ENCODE measurements around the gene ULK1.

The ULK1 gene

DNA sequence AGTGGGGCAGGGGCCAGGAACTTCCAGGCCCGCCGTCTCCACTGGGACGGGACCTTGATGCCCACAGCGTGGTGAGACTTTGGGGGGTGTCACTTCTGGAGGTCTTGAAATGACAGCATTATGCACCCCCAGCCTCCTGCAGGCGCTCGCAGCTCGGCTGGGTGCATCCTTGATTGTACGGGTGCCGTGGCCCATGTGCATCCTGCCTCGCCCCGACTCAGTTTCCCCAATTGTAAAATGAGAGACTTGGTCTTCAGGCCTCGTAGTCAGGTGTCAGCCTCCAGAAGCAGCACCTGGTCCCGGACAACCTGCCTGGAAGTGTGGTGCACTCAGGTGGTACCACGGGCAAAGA, 25.7 kb downstream of the ULK1 start:
- no peak for DNase-seq (ENCODE audit: low read depth)

DNA sequence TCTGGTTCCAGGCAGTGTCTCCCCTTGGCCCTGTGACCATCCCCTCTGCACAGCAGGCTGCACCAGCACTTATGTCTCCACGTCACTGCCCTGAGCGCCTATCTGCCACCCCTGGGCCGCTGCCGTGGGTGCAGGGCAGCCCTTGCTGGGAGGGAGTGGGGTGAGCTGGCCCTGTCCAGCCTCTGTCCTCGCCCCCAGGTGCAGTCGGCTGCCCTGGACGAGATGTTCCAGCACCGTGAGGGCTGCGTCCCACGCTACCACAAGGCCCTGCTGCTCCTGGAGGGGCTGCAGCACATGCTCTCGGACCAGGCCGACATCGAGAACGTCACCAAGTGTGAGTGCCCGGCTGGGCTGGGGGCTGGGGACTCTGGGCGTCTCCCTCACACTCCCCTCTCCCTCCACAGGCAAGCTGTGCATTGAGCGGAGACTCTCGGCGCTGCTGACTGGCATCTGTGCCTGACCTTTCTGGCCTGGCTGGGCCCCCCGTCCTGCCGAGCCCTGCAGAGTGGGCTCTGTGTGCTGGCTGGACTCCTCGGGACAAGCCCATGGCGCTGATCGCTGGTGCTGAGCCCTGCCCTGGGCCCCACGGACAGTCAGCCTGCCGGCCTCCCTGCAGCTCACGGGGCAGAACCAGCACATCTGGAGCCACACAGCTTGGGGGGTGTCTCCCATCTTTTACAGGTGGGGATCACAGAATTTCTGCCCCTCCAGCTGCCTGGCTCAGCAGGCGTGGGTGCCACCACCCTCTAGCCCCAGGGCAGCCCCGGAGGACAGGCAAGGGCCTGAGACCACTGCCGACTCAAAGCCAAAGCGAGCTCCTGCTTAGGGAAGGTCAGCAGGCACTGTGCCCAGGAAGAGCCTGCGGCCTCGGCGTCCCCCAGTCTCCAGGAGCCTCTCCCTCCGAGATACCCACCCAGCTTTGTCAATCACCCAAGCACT, 26.7 kb downstream of the ULK1 start:
- no peak for DNase-seq (ENCODE audit: low read depth)

DNA sequence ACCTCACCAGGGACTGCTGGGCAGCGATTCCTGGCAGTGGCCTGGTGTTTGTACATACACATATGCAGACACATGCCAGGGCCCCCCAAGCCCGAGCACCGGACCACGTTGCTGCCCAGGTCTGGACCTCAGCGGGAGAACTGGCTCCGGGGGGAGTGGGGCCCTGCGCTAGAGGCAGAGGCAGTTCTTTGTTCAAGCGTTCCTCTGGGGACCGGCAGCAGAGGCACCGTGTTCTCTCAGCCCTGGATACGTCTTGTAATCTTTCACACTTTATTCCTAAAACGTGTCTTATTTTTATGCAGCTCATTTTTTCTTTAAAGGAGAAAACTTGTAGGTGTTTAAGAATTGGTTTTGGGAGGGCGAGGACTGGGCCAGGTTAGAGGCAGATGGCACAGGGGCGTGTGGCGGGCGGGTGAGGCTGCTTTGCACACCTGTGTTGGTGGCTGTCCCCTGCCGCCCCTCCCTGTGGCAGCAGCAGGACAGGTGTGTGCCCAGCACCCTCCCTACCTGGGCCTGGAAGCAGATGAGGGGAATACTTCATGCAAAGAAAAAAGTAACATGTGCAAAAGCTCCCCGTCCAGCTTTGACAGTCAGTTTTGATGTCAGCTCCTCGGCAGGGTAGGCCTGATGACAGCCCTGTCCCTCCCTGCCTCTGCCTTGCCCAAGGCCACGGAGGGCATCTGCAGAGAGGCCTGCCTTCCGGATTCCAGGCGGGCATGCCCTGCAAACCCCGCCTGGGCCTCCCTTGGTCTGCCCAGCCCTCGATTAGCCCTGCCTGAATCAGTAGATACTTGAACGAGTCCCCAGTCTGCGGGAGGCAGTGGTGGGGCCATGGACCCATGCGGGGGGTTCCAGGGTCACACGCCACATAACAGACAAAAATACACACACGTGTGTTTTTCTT, 27.7 kb downstream of the ULK1 start:
- no peak for DNase-seq (ENCODE audit: low read depth)

DNA sequence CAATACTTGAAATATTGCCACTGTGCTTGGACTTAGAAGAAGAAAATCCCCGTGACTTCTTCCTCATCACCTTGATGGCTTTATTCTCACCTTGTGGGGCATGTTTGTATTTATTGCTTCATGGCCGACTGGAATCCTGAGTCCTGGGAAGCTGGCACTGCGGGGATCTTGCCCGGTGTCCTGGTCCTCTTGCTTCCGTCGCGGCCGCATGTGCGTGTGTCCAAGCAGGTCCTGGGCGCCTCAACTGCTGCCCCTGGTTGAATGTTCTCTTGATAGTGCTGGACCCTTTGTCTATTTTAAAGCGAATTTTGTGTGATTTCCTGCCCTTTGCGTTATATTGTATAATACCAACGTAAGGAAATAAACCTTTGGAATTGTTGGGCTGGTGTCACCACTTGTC, 28.4 kb downstream of the ULK1 start:
- DNase-seq (ENCODE audit: low read depth), result no peak

DNA sequence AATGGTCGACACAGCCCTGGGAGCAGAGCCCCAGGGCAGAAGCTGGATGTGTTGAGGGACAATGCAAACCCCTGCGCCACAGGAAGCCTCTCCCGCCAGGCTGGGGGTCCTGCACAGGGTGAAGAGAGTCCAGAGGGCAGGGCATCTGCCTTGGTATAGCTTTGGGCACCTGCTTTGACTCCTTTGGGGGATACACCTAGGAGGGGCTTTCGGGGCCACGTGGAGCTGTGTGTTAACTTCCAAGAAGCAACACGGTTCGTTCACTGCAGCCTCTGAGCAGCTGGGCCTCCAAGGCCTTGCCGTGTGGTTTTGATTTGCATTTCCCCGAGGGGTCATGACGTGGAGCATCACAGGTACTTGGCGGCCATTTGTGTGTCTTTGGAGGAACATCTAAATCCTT, 28.8 kb downstream of the ULK1 start:
- no peak for DNase-seq (ENCODE audit: low read depth)

DNA sequence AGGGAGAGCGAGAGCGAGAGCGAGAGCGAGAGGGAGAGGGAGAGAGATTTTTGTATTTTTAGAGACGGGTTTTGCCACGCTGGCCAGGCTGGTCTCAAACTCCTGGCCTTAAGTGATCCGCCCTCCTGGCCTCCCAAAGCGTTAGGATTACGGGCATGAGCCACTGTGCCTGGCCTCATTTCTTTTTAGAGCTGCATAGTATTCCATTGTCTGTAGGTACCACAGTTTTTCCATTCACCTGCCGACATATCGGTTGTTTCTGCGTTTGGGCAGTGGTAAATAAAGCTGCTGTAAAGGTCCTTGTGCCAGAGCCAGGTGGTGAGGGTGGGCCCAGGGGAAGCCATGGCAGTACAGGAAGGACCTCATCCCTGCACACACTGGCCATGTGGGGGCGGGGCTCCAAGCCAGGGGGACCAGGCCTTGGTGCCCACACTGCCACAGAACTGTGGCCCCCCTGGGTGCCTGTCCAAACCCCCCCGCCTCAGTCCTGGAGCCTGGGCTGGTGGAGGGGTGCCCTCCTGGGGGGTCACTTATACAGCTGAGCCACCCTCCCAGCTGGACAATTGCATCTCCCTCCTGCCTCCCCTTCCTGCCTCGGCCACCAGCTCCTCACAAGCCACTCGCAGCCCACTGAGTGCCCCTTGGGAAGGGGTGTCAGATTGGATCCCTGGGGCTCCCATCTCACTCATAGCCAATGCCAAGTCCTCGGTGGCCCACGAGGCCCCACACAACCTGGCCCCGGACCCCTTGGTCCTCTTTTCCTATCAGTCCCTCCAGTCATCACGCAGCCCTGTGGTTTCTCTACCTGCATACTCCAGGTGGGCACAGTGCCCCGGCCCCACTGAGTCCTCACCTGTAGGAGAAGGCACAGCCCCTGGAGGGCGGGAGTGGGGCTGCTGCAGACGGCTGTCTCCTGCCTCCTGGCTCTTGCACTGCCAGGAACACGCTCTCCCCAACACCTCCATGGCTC, 33.0 kb downstream of the ULK1 start:
- DNase-seq (ENCODE audit: low read depth), result no peak

DNA sequence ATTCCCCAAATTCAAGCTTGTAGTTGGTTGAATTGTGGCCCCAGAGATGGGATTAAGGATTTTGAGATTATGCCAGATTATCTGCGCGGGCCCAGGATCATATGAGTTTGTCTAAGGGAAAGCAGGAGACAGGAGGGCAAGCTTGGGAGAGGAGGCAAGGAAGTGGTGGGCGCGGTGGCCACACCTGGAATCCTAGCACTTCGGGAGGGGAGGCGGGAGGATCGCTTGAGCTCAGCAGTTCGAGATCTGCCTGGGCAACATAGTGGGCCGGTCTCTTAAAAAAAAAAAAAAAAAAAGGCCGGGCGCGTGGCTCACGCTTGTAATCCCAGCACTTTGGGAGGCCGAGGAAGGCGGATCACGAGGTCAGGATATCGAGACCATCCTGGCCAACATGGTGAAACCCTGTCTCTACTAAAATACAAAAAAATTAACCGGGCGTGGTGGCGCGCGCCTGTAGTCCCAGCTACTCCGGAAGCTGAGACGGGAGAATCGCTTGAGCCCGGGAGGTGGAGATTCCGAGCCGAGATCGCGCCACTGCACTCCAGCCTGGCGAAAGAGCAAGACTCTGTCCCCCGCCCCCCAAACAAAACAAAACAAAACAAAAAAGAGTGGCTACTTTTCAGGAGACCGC, 33.8 kb downstream of the ULK1 start:
- DNase-seq (ENCODE audit: low read depth), result peak; percentile 58

DNA sequence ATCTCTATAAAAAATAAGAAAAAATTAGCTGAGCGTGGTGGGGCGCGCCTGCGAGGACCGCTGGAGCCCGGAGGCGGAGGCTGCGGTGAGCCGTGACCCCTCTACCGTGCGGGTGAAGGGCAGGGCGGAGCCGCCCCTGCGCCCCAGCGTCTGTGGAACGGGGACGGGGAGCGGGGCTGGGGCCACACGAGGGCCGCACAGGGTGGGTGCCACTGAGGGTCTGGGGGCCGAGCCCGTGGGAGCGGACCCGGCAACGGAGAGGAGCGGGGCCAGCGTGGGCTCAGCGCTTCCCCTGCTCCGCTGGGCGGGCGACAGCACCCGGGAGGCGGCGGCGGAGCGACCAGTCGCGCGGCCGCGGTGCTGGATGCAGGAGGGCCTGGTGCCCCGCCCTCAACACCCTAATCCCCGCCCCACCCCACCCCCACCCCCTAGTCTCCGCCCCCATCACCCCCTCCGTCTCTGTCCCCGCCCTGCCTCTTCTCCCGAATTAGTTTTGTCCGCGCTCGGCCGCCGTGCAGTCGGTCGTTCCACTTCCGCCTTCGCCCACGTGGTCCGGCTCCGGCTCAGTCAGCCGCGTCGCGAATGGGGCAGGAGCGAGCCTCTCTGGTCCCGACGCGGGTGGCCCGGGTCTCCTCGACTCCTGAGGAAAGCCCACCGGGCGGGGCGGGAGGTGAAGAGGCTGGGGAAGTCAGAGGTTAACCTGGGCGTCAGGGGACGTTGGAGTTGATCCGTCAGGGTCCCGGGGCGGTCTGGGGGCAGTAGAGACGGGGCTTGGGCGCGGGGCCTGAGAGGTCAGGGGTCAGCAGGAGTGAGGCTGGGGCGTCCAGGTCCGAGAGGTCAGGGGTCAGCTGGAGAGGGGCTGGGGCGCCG, 34.5 kb downstream of the ULK1 start, which contains the start of gene PUS1:
TSS of gene PUS1 (plus strand) at position 566 of the 870 bp plus-strand sequence. CDS start 447 bp downstream, outside the sequence.
- DNase-seq (ENCODE audit: low read depth), result peak; percentile 96

DNA sequence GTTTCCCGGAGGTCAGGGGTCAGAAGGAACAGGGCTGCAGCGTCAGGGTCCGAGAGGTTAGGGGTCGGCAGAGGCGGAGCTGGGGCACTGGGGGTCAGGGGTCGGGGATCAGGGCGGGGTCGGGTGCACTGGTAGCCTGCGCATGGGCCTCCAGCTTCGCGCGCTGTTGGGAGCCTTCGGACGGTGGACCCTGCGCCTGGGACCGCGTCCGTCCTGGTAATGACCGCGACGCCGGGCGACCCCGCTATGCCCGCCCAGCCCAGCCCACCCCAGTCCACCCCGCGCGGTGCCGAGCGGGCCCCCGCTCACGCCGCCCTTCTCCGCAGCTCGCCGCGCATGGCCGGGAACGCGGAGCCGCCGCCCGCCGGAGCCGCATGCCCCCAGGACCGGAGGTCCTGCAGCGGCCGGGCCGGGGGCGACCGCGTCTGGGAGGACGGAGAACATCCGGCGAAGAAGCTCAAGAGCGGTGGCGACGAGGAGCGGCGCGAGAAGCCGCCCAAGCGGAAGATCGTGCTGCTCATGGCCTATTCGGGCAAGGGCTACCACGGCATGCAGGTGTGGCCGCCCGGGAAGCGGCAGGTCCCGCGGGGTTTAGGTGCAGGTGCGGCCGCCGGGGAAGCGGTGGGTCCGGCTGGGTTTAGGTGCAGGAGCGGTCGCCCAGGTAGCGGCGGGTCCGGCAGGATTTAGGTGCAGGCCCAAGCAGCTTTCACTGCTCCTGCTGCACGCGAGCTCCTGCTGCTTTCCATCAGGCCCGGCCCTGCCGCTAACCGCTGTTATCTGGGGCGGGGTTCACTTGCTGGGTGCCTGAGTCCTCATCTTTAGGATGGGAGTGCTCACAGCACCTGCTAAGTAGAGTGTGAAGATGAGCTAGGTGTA, 35.4 kb downstream of the ULK1 start:
- DNase-seq (ENCODE audit: low read depth), result peak; percentile 54

DNA sequence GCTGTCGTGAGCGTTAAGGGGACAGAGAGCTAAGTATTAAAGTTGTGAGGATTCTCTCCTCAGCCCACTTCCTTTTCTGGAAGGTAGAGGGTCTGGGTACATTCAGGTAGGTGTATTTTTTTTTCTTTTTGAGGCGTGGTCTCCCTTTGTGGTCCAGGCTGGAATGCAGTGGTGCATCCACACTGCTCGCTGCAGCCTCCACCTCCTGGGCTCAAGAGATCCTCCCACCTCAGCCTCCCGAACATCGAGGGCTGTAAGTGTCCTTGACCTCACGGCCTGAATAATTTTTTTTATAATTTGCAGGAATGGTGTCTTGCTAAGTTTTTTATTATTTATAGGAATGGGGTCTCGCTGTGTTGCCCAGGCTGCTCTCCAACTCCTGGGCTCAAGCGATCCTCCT, 36.1 kb downstream of the ULK1 start:
- no peak for DNase-seq (ENCODE audit: low read depth)

DNA sequence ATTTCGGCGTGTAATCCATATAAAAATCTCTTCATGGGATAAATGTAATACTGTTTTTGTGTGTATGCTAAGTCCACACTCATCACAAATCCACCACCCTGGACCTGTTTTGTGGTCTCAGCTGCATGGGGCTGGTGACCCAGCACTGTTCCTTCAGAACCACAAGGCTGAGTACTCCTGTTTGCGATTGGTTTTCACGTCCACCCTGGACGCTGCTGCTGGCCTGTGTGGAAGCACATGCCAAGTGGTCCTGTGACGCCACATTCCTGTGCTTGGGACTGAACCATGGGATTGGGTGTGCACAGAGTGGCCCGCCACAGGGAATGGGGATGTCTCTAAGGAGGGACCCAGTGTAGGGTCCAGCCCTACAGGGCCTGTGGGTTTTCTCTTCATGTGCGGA, 39.0 kb downstream of the ULK1 start:
- no peak for DNase-seq (ENCODE audit: low read depth)

DNA sequence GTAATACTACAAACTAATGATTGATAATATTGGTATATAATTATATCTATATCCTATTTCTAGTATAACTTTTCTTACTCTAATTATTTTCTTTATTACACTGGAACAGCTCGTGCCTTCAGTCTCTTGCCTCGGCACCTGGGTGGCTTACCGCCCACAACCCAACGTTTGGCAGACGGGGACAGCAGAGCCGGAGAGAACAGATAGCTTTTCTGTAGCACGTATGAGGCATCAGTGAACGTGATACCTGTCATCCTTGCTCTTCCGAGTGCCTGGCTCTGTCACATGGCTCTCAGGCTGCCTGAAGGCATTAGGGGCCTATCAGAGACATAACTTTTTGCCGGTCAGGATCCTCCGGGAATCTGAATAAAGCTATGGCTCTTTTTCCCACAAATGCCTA, 40.1 kb downstream of the ULK1 start:
- DNase-seq (ENCODE audit: low read depth), result no peak

DNA sequence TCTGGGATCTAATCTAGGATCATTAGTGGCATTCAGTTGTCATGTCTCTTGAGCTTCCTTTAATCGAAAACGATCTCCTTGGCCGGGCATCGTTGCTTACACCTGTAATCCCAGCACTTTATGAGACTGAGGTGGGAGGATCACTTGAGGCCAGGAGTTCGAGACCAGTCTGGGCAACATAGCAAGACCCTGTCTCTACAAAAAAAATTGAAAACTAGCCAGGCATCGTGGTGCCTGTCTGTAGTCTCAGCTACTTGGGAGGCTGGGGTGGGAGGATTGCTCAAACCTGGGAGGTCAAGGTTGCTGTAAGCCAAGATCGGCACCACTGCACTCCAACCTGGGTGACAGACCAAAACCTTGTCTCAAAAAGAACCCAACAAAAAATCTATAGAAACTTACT, 43.7 kb downstream of the ULK1 start:
- DNase-seq (ENCODE audit: low read depth), result no peak

DNA sequence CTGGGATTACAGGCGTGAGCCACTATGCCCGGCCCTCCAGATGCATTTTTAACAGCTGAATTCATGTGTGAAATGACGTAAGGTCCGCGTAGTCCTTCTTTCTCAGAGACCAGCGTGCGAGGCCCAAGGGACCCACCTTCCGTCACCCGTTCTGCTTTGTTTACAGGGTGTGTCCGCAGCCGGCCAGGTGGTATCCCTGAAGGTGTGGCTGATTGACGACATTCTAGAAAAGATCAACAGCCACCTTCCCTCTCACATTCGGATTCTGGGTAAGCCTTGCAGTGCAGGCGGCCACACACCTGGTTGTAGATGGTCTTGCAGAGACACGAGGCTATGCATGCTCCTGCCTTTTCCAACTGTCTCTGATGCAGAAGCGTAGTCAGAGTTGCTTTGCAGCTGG, 44.6 kb downstream of the ULK1 start:
- DNase-seq (ENCODE audit: low read depth), result no peak

DNA sequence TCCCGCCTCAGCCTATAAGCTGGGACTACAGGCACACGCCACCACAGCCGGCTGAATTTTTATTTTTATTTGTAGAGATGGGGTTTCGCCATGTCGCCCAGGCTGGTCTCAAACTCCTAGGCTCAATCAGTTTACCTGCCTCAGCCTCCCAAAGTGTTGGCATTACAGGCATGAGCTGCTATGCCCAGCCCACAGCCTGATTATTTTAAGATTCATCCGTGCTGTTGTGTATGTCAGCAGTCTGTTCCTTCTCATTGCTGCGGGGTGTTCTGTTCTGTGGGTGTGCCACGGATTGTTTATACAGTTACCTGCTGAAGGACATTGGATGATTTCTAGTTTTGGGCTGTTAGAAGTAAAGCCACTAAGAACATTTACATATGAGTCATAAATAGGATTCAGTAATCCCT, 45.7 kb downstream of the ULK1 start:
- DNase-seq (ENCODE audit: low read depth), result no peak

DNA sequence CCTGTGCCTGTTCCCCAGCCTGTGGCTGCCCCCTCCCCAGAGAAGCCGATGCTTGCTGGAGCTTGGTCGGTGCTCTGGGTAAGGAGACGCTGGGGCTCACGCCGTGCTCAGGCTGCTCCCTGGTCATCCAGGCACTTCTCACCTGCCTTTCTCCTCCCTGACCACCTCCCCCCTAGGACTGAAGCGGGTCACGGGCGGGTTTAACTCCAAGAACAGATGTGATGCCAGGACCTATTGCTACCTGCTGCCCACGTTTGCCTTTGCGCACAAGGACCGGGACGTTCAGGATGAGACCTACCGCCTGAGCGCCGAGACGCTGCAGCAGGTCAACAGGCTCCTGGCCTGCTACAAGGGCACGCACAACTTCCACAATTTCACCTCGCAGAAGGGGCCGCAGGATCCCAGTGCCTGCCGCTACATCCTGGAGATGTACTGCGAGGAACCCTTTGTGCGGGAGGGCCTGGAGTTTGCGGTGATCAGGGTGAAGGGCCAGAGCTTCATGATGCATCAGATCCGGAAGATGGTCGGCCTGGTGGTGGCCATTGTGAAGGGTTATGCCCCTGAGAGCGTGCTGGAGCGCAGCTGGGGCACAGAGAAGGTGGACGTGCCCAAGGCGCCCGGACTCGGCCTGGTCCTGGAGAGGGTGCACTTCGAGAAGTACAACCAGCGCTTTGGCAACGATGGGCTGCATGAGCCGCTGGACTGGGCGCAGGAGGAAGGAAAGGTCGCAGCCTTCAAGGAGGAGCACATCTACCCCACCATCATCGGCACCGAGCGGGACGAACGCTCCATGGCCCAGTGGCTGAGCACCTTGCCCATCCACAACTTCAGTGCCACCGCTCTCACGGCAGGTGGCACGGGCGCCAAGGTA, 46.9 kb downstream of the ULK1 start:
- DNase-seq (ENCODE audit: low read depth), result no peak

DNA sequence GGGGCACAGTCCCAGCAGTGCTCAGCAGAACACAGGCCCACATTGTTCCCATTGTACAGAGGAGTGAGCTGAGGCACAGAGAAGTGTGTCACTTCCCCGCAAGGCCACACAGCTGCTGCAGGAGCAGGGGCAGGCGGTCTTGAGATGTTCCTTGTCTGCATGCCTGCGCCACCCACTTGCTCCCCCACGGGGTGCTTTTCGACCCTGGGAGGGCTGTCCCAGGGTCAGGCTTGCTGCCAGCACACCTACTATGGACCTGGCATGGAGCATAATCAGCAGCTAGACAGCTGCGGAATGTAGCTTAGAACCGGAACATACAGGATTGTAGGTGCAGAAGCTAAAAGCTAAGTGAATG, 47.5 kb downstream of the ULK1 start:
- DNase-seq (ENCODE audit: low read depth), result no peak

DNA sequence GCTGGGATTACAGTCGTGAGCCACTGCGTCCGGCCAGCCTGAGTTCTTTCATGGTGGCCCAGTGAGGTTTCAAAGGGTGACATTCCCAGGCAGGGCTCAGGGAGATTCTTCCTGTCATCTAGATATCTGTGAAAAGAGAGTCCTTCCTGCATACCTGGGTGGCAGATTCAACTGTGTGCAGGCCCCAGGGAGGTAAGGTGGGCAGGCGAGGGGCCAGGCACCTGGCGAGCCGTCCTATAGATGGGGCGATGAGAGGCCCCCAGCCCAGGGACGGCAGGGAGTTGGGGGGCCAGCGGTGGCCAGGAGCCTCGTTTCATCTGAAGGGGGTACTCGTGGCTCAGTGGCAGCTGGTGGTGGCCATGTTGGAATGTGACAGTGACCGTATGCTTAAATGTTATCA, 48.2 kb downstream of the ULK1 start:
- no peak for DNase-seq (ENCODE audit: low read depth)

Measured in ELR (cell line).